Measurements from ENCODE around the gene SDK1.
"Not testable (repeated sequence)": the region's sequence is repeated elsewhere in the genome, so short reads cannot be mapped to it uniquely, and the experiment has no call there.

The SDK1 gene

DNA sequence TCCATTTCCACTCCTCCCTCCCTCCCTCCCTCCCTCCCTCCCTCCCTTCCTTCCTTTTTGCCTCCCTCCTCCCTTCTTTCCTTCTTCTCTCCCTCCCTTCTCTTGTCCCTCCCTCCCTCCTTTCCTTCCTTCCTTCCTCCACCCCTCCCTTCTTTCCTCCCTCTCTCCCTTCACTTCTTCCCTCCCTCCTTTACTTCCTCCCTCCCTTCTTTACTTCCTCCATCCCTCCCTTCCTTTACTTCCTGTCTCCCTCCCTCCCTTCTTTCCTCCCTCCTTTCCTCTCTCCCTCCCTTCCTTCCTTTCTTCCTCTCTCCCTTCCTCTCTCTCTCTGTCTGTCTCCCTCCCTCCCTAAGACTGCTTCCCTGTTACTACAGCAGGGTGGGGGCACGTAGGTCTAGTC, 782.5 kb downstream of the SDK1 start:
- Histone ChIP-seq H3K27me3 (ENCODE audit: control insufficient read depth in 1 of 2, insufficient read depth in 2 of 2, low read length in 2 of 2) (no peaks in the 10 kb centered on the region), H3K9ac (ENCODE audit: low read length in 2 of 2) (no peak overlapping the region), H3K36me3 (ENCODE audit: control insufficient read depth in 2 of 2, insufficient read depth in 2 of 2, low read length in 2 of 2) (no peaks in the 10 kb centered on the region), H3K9me3 (ENCODE audit: control insufficient read depth in 2 of 2, low read length in 2 of 2) (no peaks in the 10 kb centered on the region), H3K4me3 (ENCODE audit: low read length in 2 of 2) (no peak overlapping the region), H3K4me1 (ENCODE audit: control insufficient read depth, insufficient read depth, low read length) (no peaks in the 10 kb centered on the region), H3K27ac (ENCODE audit: low read length) (no peak overlapping the region)

GRCh38 chr7:4084271-4084670, 783.2 kb downstream of the SDK1 start:
- H3K36me3 ChIP-seq (ENCODE audit: control insufficient read depth in 2 of 2, insufficient read depth in 2 of 2, low read length in 2 of 2), result no peaks in the 10 kb centered on the region
- no peaks in the 10 kb centered on the region for H3K4me1 ChIP-seq (ENCODE audit: control insufficient read depth, insufficient read depth, low read length)
- no peaks in the 10 kb centered on the region for H3K9me3 ChIP-seq (ENCODE audit: control insufficient read depth in 2 of 2, low read length in 2 of 2)
- H3K9ac ChIP-seq (ENCODE audit: low read length in 2 of 2), result no peak overlapping the region
- H3K27ac ChIP-seq (ENCODE audit: low read length), result no peak overlapping the region
- H3K4me3 ChIP-seq (ENCODE audit: low read length in 2 of 2), result no peak overlapping the region
- no peaks in the 10 kb centered on the region for H3K27me3 ChIP-seq (ENCODE audit: control insufficient read depth in 1 of 2, insufficient read depth in 2 of 2, low read length in 2 of 2)

GRCh38 chr7:4085937-4086691, 785.1 kb downstream of the SDK1 start:
- no peak overlapping the region for H3K4me3 ChIP-seq (ENCODE audit: low read length in 2 of 2)
- no peak overlapping the region for H3K9ac ChIP-seq (ENCODE audit: low read length in 2 of 2)
- no peaks in the 10 kb centered on the region for H3K4me1 ChIP-seq (ENCODE audit: control insufficient read depth, insufficient read depth, low read length)
- H3K27me3 ChIP-seq (ENCODE audit: control insufficient read depth in 1 of 2, insufficient read depth in 2 of 2, low read length in 2 of 2), result no peaks in the 10 kb centered on the region
- H3K9me3 ChIP-seq (ENCODE audit: control insufficient read depth in 2 of 2, low read length in 2 of 2), result peaks cover 0 to 7% of the 10 kb centered on the region in 2 donors
- H3K27ac ChIP-seq (ENCODE audit: low read length), result no peak overlapping the region
- H3K36me3 ChIP-seq (ENCODE audit: control insufficient read depth in 2 of 2, insufficient read depth in 2 of 2, low read length in 2 of 2), result no peaks in the 10 kb centered on the region

GRCh38 chr7:4086723-4087122, 785.7 kb downstream of the SDK1 start:
- H3K27ac ChIP-seq (ENCODE audit: low read length), result no peak overlapping the region
- no peaks in the 10 kb centered on the region for H3K27me3 ChIP-seq (ENCODE audit: control insufficient read depth in 1 of 2, insufficient read depth in 2 of 2, low read length in 2 of 2)
- no peaks in the 10 kb centered on the region for H3K36me3 ChIP-seq (ENCODE audit: control insufficient read depth in 2 of 2, insufficient read depth in 2 of 2, low read length in 2 of 2)
- peaks cover 0 to 7% of the 10 kb centered on the region in 2 donors for H3K9me3 ChIP-seq (ENCODE audit: control insufficient read depth in 2 of 2, low read length in 2 of 2)
- no peak overlapping the region for H3K9ac ChIP-seq (ENCODE audit: low read length in 2 of 2)
- no peaks in the 10 kb centered on the region for H3K4me1 ChIP-seq (ENCODE audit: control insufficient read depth, insufficient read depth, low read length)
- no peak overlapping the region for H3K4me3 ChIP-seq (ENCODE audit: low read length in 2 of 2)

DNA sequence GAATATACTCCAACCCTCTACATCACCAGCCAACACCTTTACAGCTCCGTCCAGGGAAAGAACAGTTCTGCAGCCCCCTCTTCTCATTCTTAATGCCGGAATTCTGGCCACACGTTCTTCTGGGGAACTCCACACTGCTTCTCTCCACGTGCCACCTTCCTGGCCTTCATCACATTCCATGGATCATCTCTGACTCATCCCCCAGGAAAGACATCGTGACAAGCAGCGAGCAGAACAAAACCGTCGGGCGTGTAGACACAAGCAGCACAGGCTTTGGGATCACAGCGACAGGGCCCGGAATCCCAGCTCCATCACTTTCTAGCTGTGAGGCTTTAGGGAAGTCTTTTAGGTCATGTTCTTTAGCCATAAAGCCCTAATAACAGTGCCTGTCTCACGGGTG, 790.7 kb downstream of the SDK1 start:
- Histone ChIP-seq H3K27ac (ENCODE audit: low read length) (no peak overlapping the region), H3K4me1 (ENCODE audit: control insufficient read depth, insufficient read depth, low read length) (no peaks in the 10 kb centered on the region), H3K9ac (ENCODE audit: low read length in 2 of 2) (no peak overlapping the region), H3K27me3 (ENCODE audit: control insufficient read depth in 1 of 2, insufficient read depth in 2 of 2, low read length in 2 of 2) (no peaks in the 10 kb centered on the region), H3K4me3 (ENCODE audit: low read length in 2 of 2) (no peak overlapping the region), H3K9me3 (ENCODE audit: control insufficient read depth in 2 of 2, low read length in 2 of 2) (peaks cover 0 to 7% of the 10 kb centered on the region in 2 donors), H3K36me3 (ENCODE audit: control insufficient read depth in 2 of 2, insufficient read depth in 2 of 2, low read length in 2 of 2) (no peaks in the 10 kb centered on the region)

DNA sequence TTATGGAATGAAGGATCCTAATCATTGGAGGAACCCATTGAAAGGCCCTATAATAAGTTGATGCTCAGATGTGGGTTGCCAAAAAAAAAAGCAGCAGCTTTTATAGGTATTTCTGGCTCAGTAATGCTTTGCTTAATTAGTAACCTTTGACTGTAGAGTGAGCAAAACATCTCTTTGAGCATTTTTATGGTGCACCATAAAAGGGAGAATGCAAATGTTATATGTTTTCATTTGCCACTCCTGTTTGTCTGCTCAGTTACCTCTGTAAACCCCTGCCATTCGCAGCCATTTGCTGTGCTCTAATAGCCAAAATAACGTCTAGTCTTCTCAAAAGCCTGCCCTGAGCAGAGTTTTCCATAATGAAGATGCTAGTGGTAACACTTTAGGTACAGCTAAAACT, 792.0 kb downstream of the SDK1 start:
- H3K27me3 ChIP-seq (ENCODE audit: control insufficient read depth in 1 of 2, insufficient read depth in 2 of 2, low read length in 2 of 2), result no peaks in the 10 kb centered on the region
- H3K9me3 ChIP-seq (ENCODE audit: control insufficient read depth in 2 of 2, low read length in 2 of 2), result peaks cover 0 to 7% of the 10 kb centered on the region in 2 donors
- no peak overlapping the region for H3K4me3 ChIP-seq (ENCODE audit: low read length in 2 of 2)
- H3K4me1 ChIP-seq (ENCODE audit: control insufficient read depth, insufficient read depth, low read length), result no peaks in the 10 kb centered on the region
- no peaks in the 10 kb centered on the region for H3K36me3 ChIP-seq (ENCODE audit: control insufficient read depth in 2 of 2, insufficient read depth in 2 of 2, low read length in 2 of 2)
- H3K9ac ChIP-seq (ENCODE audit: low read length in 2 of 2), result no peak overlapping the region
- H3K27ac ChIP-seq (ENCODE audit: low read length), result no peak overlapping the region

GRCh38 chr7:4093483-4093882, 792.4 kb downstream of the SDK1 start:
- H3K4me1 ChIP-seq (ENCODE audit: control insufficient read depth, insufficient read depth, low read length), result no peaks in the 10 kb centered on the region

DNA sequence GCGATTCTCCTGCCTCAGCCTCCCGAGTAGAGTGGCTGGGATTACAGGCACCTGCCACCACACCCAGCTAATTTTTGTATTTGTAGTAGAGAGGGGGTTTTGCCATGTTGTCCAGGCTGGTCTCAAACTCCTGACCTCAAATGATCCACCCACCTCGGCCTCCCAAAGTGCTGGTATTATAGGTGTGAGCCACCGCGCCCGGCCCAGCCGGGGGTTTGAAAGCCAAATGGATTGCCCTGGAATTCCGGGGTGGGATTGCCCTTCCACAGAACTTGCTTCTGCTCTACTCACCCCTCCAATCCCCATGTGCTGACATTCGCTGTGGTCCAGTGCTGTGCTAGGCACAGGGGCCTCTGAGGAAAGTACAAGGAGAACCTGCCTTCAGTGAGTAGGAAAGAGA, 793.1 kb downstream of the SDK1 start:
- not testable (repeated sequence) for H3K9ac ChIP-seq (ENCODE audit: low read length in 2 of 2); H3K9me3 ChIP-seq (ENCODE audit: control insufficient read depth in 2 of 2, low read length in 2 of 2); H3K4me3 ChIP-seq (ENCODE audit: low read length in 2 of 2); H3K27me3 ChIP-seq (ENCODE audit: control insufficient read depth in 1 of 2, insufficient read depth in 2 of 2, low read length in 2 of 2); H3K36me3 ChIP-seq (ENCODE audit: control insufficient read depth in 2 of 2, insufficient read depth in 2 of 2, low read length in 2 of 2); H3K4me1 ChIP-seq (ENCODE audit: control insufficient read depth, insufficient read depth, low read length); H3K27ac ChIP-seq (ENCODE audit: low read length)

More at GRCh38 chr7:4093483-4093882, 792.4 kb downstream of the SDK1 start:
- Histone ChIP-seq H3K27me3 (ENCODE audit: control insufficient read depth in 1 of 2, insufficient read depth in 2 of 2, low read length in 2 of 2) (no peaks in the 10 kb centered on the region), H3K4me3 (ENCODE audit: low read length in 2 of 2) (no peak overlapping the region), H3K9me3 (ENCODE audit: control insufficient read depth in 2 of 2, low read length in 2 of 2) (peaks cover 0 to 7% of the 10 kb centered on the region in 2 donors), H3K9ac (ENCODE audit: low read length in 2 of 2) (no peak overlapping the region), H3K36me3 (ENCODE audit: control insufficient read depth in 2 of 2, insufficient read depth in 2 of 2, low read length in 2 of 2) (no peaks in the 10 kb centered on the region), H3K27ac (ENCODE audit: low read length) (no peak overlapping the region)

DNA sequence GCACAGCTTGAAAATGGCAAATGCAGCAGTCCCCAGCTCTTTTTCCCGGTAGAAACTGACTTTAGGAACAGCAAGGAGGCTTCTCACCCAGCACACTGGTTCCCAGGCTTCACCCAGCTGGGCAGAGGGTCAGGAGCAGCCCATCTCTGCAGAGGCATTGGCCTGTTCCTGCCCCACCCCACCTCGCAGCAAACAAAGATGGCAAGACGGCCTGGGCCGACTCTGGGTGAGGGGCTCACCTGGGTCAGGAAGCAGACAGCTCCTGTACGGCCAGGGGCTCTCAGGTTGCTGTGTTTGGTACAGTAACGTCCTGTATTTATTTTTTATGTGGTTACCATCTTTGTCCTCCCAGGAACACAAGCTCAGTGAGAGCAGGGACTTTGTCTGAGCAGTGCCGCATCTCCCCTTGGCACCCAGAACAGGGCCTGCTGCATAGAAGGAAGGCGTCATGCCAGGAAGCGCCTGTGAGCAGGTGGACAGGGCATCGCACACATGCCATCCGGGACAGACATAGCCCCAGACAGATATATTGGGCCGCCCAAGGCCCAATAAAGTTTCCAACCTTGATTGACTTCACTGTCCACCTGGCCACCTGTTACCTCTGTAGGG, 796.1 kb downstream of the SDK1 start:
- Histone ChIP-seq H3K4me1 (ENCODE audit: control insufficient read depth, insufficient read depth, low read length) (no peaks in the 10 kb centered on the region), H3K27ac (ENCODE audit: low read length) (no peak overlapping the region), H3K36me3 (ENCODE audit: control insufficient read depth in 2 of 2, insufficient read depth in 2 of 2, low read length in 2 of 2) (no peaks in the 10 kb centered on the region), H3K9me3 (ENCODE audit: control insufficient read depth in 2 of 2, low read length in 2 of 2) (no peaks in the 10 kb centered on the region), H3K27me3 (ENCODE audit: control insufficient read depth in 1 of 2, insufficient read depth in 2 of 2, low read length in 2 of 2) (no peaks in the 10 kb centered on the region), H3K4me3 (ENCODE audit: low read length in 2 of 2) (no peak overlapping the region), H3K9ac (ENCODE audit: low read length in 2 of 2) (no peak overlapping the region)

DNA sequence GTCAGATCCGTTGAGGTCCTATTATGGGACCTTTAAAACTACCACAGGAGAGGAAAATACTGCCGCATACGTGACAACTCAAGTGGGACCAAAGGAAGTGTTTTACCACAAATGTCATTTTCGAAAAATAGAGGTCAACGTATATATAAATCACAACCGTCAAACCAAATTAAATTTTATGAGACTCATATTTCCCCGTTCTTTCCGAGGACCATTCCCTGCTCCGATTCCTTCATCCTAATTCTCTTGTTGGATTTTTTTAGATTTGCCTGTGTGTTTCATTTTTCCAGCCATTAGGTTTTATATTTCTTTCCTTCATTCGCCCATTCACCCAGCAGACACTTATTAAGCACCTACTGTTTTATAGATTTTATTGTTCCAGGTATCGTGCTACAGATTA, 797.1 kb downstream of the SDK1 start:
- Histone ChIP-seq H3K4me1 (ENCODE audit: control insufficient read depth, insufficient read depth, low read length) (no peaks in the 10 kb centered on the region), H3K9ac (ENCODE audit: low read length in 2 of 2) (no peak overlapping the region), H3K27me3 (ENCODE audit: control insufficient read depth in 1 of 2, insufficient read depth in 2 of 2, low read length in 2 of 2) (no peaks in the 10 kb centered on the region), H3K27ac (ENCODE audit: low read length) (no peak overlapping the region), H3K4me3 (ENCODE audit: low read length in 2 of 2) (no peak overlapping the region), H3K36me3 (ENCODE audit: control insufficient read depth in 2 of 2, insufficient read depth in 2 of 2, low read length in 2 of 2) (no peaks in the 10 kb centered on the region), H3K9me3 (ENCODE audit: control insufficient read depth in 2 of 2, low read length in 2 of 2) (no peaks in the 10 kb centered on the region)

DNA sequence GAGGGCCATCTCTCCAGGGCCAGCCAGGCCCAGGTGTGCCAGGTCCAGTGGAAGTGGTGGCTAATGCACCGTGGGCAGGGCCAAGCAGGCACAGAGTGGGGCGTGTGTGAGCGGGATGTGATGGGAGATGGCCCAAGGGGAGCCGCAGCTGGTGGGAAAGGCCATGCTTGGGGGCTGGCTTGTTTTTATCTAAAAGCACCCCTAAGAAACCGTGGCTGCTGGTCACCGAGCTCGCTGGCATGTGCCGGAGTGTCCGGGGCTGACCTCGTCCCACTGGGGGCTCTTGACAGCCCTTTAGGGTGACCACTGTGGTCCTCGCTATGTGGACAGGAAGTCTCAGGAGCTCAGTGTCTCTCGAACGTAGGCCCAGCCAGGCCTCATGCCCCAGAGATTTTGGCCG, 798.6 kb downstream of the SDK1 start:
- Histone ChIP-seq H3K9me3 (ENCODE audit: control insufficient read depth in 2 of 2, low read length in 2 of 2) (peaks cover 0 to 3% of the 10 kb centered on the region in 2 donors), H3K4me1 (ENCODE audit: control insufficient read depth, insufficient read depth, low read length) (no peaks in the 10 kb centered on the region), H3K36me3 (ENCODE audit: control insufficient read depth in 2 of 2, insufficient read depth in 2 of 2, low read length in 2 of 2) (no peaks in the 10 kb centered on the region), H3K9ac (ENCODE audit: low read length in 2 of 2) (no peak overlapping the region), H3K27ac (ENCODE audit: low read length) (no peak overlapping the region), H3K4me3 (ENCODE audit: low read length in 2 of 2) (no peak overlapping the region), H3K27me3 (ENCODE audit: control insufficient read depth in 1 of 2, insufficient read depth in 2 of 2, low read length in 2 of 2) (no peaks in the 10 kb centered on the region)

All from stomach smooth muscle (tissue), 2 donors.